Neural progenitor cell (in vitro differentiated cells): ENCODE measurements around the gene DOCK7. TPM values are rescaled to one million over a fixed set of nuclear protein-coding genes. Genes with fewer than 3 reads are reported as not detected.
"Not testable (repeated sequence)": the region's sequence is repeated elsewhere in the genome, so short reads cannot be mapped to it uniquely, and the experiment has no call there.

Experiments
- DNase-seq: peaks from one replicate; pipeline ENCODE4 v3.0.0-alpha.2; 2016; ENCODE audit warnings: low spot score
- H2AFZ ChIP-seq: fragments of 200-600 bp; sonication (generic); replicated peaks from 2 replicates; pipeline ENCODE4 v1.6.1; 2016; ENCODE audit warnings: antibody characterized with exemption
- H3F3A ChIP-seq: fragments of 200-600 bp; sonication (generic); 2 replicates; pipeline ENCODE4 v1.6.1; 2016; ENCODE audit warnings: antibody characterized with exemption, low read depth
- H3K27ac ChIP-seq: fragments of 200-600 bp; sonication (generic); 2 replicates; pipeline ENCODE4 v1.5.1; 2016; ENCODE audit warnings: mild to moderate bottlenecking
- H3K27me3 ChIP-seq: fragments of 200-600 bp; sonication (generic); 2 replicates; pipeline ENCODE4 v1.6.1; 2016; ENCODE audit warnings: mild to moderate bottlenecking, moderate library complexity
- H3K36me3 ChIP-seq: fragments of 200-600 bp; sonication (generic); 2 replicates; pipeline ENCODE4 v1.5.1; 2016
- H3K4me1 ChIP-seq: fragments of 200-600 bp; sonication (generic); 2 replicates; pipeline ENCODE4 v1.6.1; 2016; ENCODE audit warnings: mixed run types
- H3K4me2 ChIP-seq: fragments of 200-600 bp; sonication (generic); 2 replicates; pipeline ENCODE4 v1.6.1; 2016
- H3K4me3 ChIP-seq: fragments of 200-600 bp; sonication (generic); 2 replicates; pipeline ENCODE4 v1.5.1; 2016
- H3K79me2 ChIP-seq: fragments of 200-600 bp; sonication (generic); 2 replicates; pipeline ENCODE4 v1.6.1; 2016; ENCODE audit warnings: low read depth
- H3K9ac ChIP-seq: fragments of 200-600 bp; sonication (generic); 2 replicates; pipeline ENCODE4 v1.6.1; 2016
- H3K9me3 ChIP-seq: fragments of 200-600 bp; sonication (generic); 2 replicates; pipeline ENCODE4 v1.5.1; 2016; ENCODE audit warnings: low read depth
- H4K20me1 ChIP-seq: fragments of 200-600 bp; sonication (generic); 2 replicates; pipeline ENCODE4 v1.6.1; 2016; ENCODE audit warnings: low read depth
- H3K27ac Mint-ChIP-seq: 3 replicates; pipeline ENCODE4 v1.8.0; 2021; ENCODE audit warnings: mixed read lengths
- H3K27me3 Mint-ChIP-seq: 2 replicates; pipeline ENCODE4 v1.8.0; 2022; ENCODE audit warnings: low read depth, mild to moderate bottlenecking, inconsistent platforms, moderate library complexity, mixed read lengths; ENCODE audit not compliant: insufficient read depth
- H3K36me3 Mint-ChIP-seq: 3 replicates; pipeline ENCODE4 v1.8.0; 2021; ENCODE audit warnings: mixed read lengths
- H3K4me1 Mint-ChIP-seq: 3 replicates; pipeline ENCODE4 v1.8.0; 2021; ENCODE audit warnings: mixed read lengths
- H3K4me3 Mint-ChIP-seq: 3 replicates; pipeline ENCODE4 v1.8.0; 2021; ENCODE audit warnings: mild to moderate bottlenecking, moderate library complexity, mixed read lengths
- H3K9me3 Mint-ChIP-seq: 3 replicates; pipeline ENCODE4 v1.8.0; 2020; ENCODE audit warnings: mixed read lengths
- CTCF ChIP-seq: fragments of 200-600 bp; sonication (generic); IDR thresholded peaks from 2 replicates; pipeline ENCODE4 v1.5.1; 2017; ENCODE audit warnings: antibody characterized with exemption, mild to moderate bottlenecking
- EZH2 ChIP-seq: fragments of 200-600 bp; sonication (generic); IDR thresholded peaks from 2 replicates; pipeline ENCODE4 v1.6.1; 2017; ENCODE audit warnings: antibody characterized with exemption, mild to moderate bottlenecking, moderate library complexity
- EZH2phosphoT487 ChIP-seq: fragments of 200-600 bp; sonication (generic); IDR thresholded peaks from 2 replicates; pipeline ENCODE4 v1.6.1; 2017; ENCODE audit warnings: antibody characterized with exemption
- total RNA-seq: library from RNA; depleted of rRNA; stranded (reverse); fragments of >200 nt; gene quantifications from 2 replicates; pipeline ENCODE4 v1.2.3, GENCODE V29; 2015; ENCODE audit warnings: low replicate concordance

The DOCK7 gene
- total RNA-seq, 1 donor from 2014 or later, result 92.7 TPM

- Mint-ChIP-seq H3K4me3 (peak overlapping the region; percentile 37), H3K27me3 (peaks cover 5% of the 10 kb centered on the region), H3K4me1 (peaks cover 33% of the 10 kb centered on the region), H3K36me3 (peaks cover 5% of the 10 kb centered on the region), H3K27ac (no peak overlapping the region), H3K9me3 (no peaks in the 10 kb centered on the region)
- peaks cover 31% of the 10 kb centered on the region for H3F3A ChIP-seq
- DNase-seq, result no peak
- no peaks in the 10 kb centered on the region for H3K36me3 ChIP-seq
- H3K4me3 ChIP-seq, result no peak overlapping the region
- H3K27me3 ChIP-seq, result no peaks in the 10 kb centered on the region
- H3K9me3 ChIP-seq, result no peaks in the 10 kb centered on the region
- peak overlapping the region; percentile 5 for H3K4me2 ChIP-seq
- no peak overlapping the region for H3K27ac ChIP-seq
- no peak for TF ChIP-seq CTCF
- TF ChIP-seq EZH2, result no peak
- TF ChIP-seq EZH2phosphoT487, result no peak
- H2AFZ ChIP-seq, result no peak overlapping the region
- H3K4me1 ChIP-seq, result peaks cover 15% of the 10 kb centered on the region
- peaks cover 84% of the 10 kb centered on the region for H3K79me2 ChIP-seq
- no peak overlapping the region for H3K9ac ChIP-seq
- peaks cover 16% of the 10 kb centered on the region for H4K20me1 ChIP-seq
These were observed 2.7 kb downstream of the DOCK7 start for GRCh38 chr1:62685431-62685859.

GRCh38 chr1:62682531-62682930 is 5.7 kb downstream of the DOCK7 start:
- Histone ChIP-seq H3K27ac (no peak overlapping the region), H3K9ac (no peak overlapping the region), H4K20me1 (peaks cover 10% of the 10 kb centered on the region), H3K9me3 (no peaks in the 10 kb centered on the region), H3K4me2 (no peak overlapping the region), H3F3A (peaks cover 16% of the 10 kb centered on the region), H3K79me2 (peaks cover 87% of the 10 kb centered on the region), H3K27me3 (no peaks in the 10 kb centered on the region), H3K36me3 (no peaks in the 10 kb centered on the region), H2AFZ (no peak overlapping the region), H3K4me3 (no peak overlapping the region), H3K4me1 (peaks cover 3% of the 10 kb centered on the region)
- H3K27me3 Mint-ChIP-seq, result peaks cover 5% of the 10 kb centered on the region
- TF ChIP-seq EZH2phosphoT487, result no peak
- TF ChIP-seq CTCF, result no peak
- TF ChIP-seq EZH2, result no peak
- H3K4me3 Mint-ChIP-seq, result no peak overlapping the region
- peaks cover 8% of the 10 kb centered on the region for H3K9me3 Mint-ChIP-seq
- DNase-seq, result no peak
- peaks cover 12% of the 10 kb centered on the region for H3K36me3 Mint-ChIP-seq
- H3K4me1 Mint-ChIP-seq, result peaks cover 22% of the 10 kb centered on the region
- H3K27ac Mint-ChIP-seq, result no peak overlapping the region

- H3K27ac Mint-ChIP-seq, H2AFZ ChIP-seq, H3K4me3 Mint-ChIP-seq, H3K9me3 ChIP-seq, DNase-seq, H3K4me2 ChIP-seq, H3K27me3 ChIP-seq, H3K27me3 Mint-ChIP-seq, H3F3A ChIP-seq, H3K4me3 ChIP-seq, H3K36me3 ChIP-seq, H3K9me3 Mint-ChIP-seq, H3K9ac ChIP-seq, H3K27ac ChIP-seq: not testable (repeated sequence)
- Mint-ChIP-seq H3K4me1 (peaks cover 12% of the 10 kb centered on the region), H3K36me3 (peaks cover 19% of the 10 kb centered on the region)
- peaks cover 90% of the 10 kb centered on the region for H3K79me2 ChIP-seq
- peaks cover 11% of the 10 kb centered on the region for H3K4me1 ChIP-seq
- H4K20me1 ChIP-seq, result peaks cover 12% of the 10 kb centered on the region
These were observed 7.2 kb downstream of the DOCK7 start for GRCh38 chr1:62680992-62681391.

GRCh38 chr1:62677822-62678221 is 10.4 kb downstream of the DOCK7 start:
- not testable (repeated sequence) for H3K36me3 ChIP-seq, DNase-seq, H3K4me2 ChIP-seq, H3K27me3 ChIP-seq, H2AFZ ChIP-seq, H3K27me3 Mint-ChIP-seq, H3K4me1 Mint-ChIP-seq, H3F3A ChIP-seq, H3K4me3 Mint-ChIP-seq, H3K27ac Mint-ChIP-seq, H3K9ac ChIP-seq, H3K4me1 ChIP-seq, H3K4me3 ChIP-seq, H3K9me3 ChIP-seq, H3K27ac ChIP-seq
- Histone ChIP-seq H4K20me1 (peaks cover 20% of the 10 kb centered on the region), H3K79me2 (peaks cover 90% of the 10 kb centered on the region)
- Mint-ChIP-seq H3K36me3 (peaks cover 25% of the 10 kb centered on the region), H3K9me3 (peaks cover 18% of the 10 kb centered on the region)
